HG03025 (cell line): ENCODE measurements around the gene MFSD6.

Experiments used
- ATAC-seq: cut with Tn5 transposase; IDR thresholded peaks from one replicate; pipeline ENCODE4 v1.9.1; 2021; ENCODE audit warnings: mild to moderate bottlenecking, moderate library complexity; ENCODE audit not compliant: unreplicated experiment, low FRiP score

MFSD6 gene

DNA sequence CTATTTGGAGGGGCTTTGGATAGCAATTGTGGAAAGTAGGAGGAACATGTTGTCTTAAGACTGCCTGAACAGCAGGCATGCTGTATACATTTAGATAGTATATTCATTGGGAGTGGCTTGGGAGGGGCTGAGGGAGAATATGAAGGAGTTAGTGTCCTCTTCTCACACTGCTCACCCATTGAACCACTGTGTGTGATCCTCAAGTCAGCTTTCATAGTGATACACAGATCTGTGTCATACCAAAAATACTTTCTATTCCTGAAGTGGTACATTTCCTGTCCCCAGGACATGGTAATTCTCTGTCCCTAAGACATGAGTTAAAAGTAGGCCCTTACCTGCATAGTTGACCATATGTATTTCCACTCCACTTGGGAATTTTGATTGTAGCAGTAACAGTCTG is 116.8 kb downstream of the MFSD6 start:
- ATAC-seq = no peak

DNA sequence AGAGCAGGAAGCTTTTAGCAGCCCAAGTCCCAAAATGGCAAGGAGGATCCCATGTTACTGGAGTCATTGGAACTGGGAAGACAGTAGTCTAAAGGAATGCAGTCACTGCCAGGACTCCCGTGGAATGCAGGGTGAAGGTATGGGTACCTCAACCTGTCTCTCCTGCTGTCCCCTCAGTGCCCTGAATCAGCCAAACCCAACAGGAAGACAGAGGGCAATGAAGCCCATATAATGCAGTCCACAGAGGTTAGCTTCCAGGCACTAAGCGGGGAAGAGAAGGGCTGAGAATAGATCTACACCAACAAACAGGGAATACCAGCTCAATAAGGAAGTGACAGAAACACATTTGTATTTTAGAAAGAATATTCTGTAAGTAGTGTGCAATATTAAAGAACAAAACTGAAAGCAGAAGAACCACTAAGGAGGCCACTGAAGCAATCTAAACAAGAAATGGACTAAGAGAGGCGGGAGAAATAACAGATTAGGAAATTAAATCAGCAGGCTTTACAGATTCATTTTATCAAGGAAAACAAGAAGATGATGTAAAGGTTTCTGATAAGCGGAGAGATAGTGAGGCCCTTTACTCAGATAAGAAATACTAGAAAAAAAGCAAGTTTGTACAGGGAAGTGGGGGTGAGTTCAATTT is 118.1 kb downstream of the MFSD6 start:
- ATAC-seq = no peak

DNA sequence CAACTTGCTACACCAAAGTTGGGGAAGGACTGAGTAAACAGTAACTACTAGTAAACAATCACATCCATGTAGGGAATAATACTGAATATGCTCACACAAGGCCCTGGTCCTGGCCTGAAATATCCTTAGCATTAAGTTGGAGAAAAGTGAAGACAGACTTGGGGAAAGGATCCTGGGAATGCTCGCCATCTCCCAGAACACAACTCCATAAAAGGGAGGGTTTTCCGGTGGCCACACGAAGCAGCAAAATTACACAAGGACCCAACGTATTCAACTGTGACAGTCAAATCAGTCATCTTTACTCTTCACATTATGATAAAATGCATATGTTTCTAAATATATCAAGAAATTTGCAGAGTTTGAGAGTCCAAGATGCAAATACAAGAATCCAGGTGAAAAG is 119.1 kb downstream of the MFSD6 start:
- no peak for ATAC-seq

DNA sequence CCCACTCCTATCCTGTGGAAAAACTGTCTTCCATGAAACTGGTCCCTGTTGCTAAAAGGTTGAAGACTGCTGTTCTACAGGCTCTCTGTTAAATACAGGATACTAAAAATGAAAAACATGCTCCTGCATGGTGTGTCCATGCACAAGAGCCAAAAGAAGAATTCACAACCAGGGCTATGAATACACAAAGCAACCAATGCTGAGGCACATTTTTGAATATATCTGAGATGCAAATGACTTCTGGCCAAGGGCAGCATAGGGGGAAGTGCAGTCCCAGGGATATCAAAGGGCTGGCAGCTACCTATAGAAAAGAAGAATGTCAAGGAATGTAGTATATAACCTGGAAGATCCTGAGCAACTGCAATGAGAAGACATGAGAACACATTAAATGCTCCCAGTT is 119.8 kb downstream of the MFSD6 start:
- ATAC-seq = no peak

DNA sequence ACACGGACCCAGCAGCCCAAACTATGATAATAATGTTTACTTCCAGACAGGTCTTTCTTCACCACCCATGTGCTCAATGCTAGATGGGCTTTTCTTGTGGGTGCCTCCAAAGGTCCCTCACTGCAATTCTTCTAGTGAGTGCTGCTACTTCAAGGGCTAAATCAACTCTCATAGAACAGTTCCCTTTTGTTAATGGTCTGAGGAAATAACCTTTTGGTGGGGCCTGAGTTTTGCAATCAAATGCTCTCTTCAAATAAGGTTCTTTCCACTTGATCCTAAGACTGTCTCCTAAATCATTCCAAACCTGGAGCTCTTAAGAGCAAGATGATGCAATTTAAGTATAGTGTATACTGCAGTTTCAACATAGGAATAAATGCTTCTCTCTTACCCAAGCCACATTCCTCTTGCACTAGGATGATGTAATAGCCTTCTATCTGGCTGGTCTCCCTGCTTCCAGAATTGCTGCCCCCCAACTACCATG is 120.4 kb downstream of the MFSD6 start:
- ATAC-seq = no peak

DNA sequence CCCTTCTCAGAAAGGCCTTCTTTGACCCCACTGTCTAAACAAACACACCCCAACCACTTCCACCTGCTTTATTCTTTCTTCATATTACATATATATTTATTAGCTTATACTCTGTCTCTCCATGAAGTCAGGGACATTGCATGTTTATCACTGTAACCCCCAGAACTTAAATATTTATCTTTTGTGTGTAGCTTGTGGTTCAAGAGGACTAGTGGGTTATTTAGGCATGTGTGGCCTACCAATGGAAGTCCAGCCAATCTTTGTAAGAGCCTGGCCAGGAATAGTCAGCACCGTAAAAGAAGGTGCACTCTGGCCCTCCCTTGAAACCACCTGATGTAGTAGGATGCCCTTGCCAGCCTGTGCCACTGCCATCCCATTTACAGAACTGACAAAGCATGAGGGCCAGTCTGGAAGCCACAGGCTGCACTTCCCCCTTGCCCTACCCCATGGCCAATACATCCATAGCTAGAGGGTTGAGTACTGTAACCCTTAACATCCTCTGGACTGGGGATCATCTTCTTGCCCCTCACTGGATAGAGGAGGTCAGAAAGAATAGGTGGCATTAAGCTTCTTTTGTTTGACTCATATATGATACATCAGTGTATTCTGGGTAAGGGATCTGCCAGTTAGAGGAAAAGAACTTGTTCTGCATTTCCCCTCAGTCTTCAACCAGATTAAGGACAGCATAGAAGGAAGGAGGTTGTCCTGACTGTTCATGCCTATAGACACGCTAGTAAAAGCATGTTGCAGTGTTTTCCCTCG is 121.5 kb downstream of the MFSD6 start:
- no peak for ATAC-seq

DNA sequence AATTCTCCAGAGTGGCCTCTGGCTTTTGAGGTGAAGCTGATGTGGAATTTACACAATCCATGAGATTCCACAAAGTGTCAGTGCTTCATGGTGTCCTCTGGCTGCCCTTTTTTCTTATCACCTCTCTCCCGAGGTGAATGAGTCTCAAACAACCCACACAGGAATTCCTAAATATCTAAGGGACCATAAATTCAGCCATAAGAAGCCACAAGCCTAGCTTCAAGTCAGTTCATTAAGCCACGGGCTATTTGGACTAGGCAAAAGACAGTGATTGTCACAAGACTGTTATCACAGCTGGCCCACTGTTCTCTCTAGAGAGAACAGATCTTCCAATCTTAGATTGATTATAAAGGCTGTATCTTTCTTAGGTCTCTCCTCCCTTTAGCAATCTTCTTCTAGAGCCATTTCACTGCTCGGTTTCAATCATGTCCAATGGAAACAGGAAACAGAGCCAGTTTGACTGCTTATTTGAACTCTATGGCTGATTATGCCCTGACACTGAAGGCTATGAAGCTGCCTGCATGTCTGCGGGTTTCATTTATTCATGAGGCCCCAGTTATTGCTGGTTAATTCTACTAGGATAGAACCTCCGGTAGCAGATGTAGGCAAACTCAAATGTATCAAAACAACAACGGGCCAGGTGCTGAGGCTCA is 122.2 kb downstream of the MFSD6 start:
- ATAC-seq = no peak

DNA sequence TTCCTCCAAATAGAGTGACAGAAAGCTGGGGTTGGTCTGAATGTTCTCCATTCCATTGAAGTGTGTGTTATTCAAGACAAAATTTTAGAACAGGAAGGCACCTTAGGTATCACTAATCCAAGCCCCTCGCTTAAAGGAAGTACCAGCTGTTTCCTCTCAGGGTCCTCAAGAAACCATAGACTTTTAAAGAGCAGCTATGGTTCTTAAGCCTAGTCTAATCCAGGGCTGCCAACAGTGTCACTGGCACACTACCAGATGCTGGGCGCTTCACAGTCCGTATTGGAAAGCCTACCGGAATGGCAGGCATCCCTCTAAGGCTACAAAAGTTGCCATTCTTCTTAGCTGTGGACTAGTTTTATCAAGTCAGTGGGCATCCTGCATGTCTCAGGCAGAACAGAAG is 124.4 kb downstream of the MFSD6 start:
- ATAC-seq = no peak

DNA sequence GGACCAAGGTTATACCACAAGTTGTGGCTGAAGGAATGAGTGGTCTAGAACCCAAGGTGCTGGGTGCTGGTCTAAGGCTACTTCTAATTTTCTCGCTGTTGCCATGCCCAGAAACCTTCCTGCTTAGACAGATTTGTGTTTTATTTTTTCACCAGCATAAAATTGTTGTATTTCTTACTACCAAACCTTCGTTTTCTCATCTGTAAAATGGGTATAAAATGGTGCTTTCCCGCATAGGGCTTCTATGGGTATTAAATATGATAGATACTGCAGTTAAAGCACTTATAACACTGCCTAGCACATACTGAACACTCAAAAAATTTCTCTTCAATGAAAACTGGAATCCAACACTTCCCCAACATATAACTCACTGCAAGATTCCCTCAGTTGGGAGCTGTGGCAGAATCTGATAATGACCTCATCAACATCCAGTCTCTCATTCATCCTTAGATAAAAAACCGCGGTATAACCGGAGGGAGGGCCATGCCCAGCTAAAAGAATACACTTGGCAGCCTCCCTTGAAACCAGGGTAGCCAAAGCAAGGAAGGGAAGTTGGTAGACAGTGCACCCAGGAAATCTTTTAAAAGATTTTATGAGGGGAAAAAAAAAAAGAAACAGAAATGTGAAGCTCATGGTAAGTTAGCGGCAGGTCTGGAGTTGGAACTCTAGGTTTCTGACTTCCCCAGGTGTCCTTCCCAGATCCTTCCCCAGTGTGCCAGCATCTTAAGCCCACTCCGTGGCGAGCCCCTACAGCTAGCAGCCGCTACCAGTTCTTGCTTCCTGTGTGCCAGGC is 125.2 kb downstream of the MFSD6 start:
- ATAC-seq = no peak

DNA sequence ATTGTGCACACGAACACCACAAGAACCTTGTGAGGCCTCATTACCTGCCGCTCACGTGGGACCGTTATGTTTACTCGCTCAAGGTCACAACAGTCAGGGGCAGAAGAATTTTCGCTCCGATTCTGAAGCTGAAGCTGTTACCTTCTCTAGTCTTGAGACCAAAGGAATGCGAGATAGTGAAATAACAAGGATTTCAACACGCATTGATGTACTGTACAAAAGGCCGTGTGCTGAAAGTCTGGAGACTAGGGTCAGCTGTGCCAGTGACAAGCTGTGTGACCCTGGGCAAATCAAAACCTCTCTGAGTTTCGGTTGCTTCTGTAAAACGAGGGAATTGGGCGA is 125.8 kb downstream of the MFSD6 start:
- ATAC-seq = peak; percentile 15

DNA sequence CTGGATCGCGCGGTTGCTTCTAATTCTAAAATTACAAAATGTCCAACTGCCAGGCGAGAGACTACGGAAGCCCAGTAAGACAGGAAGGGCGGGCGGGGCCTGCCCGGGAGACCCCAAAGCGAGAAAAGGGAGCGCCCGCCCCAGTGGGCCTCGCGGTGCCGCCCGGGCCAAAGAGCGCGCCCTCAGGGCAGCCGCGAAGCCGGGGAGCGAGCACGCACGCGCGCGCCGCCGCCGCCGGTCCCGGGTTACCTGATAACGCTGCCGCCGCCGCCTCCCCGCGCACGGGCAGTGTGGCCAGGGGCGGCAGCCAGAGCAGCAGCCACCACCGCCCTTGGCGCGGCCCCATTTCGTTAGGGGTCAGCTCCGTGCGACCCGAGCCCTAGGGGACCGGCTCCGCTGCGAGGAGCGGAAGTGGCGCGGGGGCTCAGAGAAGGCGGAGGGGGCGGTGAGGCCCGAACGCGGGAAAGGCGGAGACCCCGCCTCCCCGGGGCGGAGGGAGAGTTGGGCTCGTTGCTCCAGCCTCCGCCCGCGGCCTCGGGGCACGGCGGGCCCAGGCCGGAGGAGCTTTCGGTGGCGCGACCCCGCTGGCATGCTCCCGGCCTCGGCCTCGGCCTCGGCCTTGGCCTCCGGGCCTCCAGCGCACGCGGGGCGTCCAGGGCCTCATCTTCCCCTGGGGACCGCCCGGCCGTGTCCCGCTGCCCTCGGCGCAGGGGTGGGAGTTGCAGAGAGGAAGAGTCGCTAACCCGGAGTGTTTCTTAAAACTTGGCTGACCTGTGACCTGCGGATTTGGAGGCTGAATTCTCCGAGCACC is 126.4 kb downstream of the MFSD6 start, which contains the start of gene NEMP2:
Gene NEMP2, minus strand, starts transcription at position 413 of the 811 bp plus-strand sequence. Its CDS starts 67 bp downstream, at position 346.
- peak; percentile 71 for ATAC-seq

DNA sequence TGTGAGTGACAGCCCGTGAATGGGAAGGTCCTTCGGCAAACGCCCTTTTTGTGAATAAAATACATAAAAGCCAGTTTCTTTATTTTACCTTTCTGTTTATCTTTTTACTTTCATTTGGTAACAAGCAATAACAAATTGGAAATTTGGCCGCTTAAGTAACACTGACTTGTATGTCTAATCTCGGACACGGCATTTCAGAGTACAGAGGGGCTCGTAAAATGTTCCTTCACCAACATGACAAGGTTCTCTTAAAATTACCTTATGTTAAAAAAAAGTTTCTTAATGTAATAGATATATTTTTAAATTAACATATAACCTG is 126.9 kb downstream of the MFSD6 start:
- ATAC-seq = no peak

DNA sequence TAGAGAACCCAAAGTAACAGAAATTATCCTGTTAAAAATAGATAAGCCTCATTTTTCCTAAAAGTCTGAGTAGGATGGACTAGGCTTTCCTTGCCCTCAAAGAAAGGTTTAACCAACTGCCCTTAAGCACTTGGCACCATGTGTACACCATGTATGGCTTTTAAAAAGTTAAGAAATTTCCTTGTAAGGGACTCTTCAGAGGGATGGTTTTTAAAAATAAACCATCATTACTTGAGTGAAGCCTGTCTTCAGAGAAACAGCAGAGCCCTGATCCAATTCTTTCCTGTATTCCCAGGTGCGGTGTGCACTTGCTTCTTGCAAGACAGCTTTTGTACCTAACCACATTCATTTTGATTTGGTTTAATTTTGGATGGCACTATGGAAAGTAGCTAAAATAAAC is 127.4 kb downstream of the MFSD6 start:
- no peak for ATAC-seq

DNA sequence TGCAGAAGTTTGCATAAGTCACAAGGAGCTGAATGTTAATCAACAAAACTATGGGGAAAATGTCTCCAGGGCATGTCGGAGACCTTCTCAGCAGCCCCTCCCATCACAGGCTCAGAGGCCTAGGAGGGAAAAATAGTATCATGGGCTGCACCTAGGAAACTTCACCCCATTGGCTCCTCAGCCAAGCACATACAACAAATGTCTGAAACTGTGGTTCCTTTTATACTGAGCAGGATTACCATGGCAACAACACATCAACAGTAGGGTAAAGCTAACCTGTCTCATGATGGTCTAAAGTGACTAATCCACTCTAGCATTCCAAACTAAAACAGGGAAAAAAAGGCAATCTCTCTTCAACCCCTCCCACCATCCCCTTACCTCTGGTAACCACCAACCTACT is 129.6 kb downstream of the MFSD6 start:
- ATAC-seq = no peak

DNA sequence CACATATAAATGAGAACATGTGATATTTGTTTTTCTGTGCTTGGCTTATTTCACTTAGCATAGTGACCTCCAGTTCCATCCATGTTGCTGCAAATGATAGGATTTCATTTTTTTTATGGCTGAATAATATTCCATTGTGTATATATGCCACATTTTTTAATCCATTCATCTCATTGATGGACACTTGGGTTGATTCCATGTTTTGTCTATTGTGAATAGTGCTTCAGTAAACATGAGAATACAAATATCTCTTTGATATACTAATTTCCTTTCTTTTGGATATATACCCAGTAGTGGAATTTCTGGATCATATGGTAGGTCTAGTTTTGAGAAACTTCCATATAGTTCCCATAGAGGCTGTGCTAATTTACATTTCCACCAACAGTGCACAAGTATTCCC is 130.0 kb downstream of the MFSD6 start:
- ATAC-seq = no peak

DNA sequence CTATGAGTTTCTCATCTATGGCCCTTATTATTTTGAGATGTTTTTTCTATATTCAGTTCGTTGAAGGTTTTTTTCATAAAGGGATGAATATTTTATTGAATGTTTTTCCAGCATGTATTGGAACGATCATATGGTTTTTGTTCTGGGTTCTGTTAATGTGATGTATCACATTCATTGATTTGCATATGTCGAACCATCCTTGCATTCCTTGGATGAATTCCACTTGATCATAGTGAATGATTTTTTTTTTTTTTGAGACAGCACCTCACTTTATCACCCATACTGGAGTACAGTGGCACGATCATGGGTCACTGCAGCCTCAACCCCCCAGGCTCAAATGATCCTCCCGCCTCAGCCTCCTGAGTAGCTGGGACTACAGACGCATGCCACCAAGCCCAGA is 131.9 kb downstream of the MFSD6 start:
- ATAC-seq = no peak

DNA sequence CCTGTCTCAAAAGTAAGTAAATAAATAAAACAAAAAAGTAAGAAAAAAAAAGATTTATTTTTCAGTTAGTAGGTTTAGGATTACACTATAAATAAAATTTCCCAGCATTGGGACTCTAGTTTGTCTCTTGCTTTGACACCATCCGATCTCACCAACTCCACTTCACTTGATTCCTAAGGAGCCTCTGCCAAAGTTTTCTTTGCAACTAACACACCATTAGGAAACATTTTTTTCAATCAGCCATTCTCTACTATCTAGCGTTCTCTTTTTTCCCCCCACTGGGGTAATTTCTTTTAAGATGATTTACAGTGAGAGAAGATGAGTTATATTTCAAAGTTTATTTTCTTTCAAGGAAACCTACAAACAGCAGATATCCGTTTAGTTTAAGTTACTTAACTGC is 136.9 kb downstream of the MFSD6 start:
- ATAC-seq = no peak

DNA sequence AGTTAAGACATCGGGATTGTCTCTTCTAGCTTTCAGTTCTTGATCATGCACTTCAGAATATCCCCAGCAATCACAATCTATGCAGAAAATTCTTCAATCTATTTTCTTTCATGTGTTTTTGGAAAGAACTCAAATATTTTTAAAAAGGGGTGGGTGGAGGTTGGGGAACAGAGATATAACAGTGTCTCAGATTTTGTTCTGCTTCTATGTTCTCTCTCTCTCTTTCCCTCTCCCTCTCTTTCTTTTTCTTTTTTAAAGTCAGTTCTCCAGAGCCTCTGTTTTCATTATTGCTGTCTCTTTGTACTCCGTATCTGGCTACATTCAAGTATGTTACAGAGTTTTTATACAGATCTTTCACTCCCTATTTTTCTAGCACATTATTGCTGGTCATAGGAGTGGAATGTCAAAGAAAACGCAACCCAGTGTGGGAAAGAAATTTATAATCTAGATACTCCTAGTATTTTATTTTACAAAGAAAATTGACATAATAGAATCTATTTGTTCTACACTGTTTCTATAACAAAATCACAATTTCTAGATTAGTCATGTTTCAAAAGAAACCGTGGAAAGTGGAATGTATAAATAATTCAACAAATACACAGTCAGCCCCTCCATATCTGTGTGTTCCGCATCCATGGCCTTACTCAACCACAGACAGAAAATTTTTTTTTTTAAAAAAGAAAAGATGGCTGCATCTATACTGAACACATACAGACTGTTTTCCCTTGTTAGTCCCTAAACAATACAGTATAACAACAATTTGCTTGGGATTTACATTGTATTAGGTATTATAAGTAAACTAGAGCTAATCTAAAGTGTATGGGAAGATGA is 137.6 kb downstream of the MFSD6 start:
- no peak for ATAC-seq

DNA sequence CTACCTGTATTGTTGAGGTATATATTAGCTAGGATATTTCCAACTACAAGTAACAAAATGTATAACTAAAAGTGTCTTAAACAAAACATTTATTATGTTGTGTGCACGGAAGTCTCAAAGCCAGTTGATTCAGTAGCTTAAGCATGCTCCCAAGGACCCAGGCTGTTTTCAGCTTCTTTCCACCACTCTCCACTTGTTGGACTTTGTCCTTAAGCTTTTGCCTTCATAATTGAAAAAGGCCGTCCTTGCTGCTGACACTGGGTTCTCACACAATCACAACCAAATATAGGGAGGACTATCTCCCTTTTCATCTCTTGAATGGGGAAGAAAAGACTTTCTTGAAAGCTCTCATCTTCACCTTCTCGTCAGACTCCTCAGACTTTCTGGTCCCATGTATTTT is 138.6 kb downstream of the MFSD6 start:
- ATAC-seq = no peak
